IMR-90 (cell line): ENCODE data around the gene KRT71.

Source experiments
- CTCF ChIP-seq: conservative IDR thresholded peaks from 2 replicates; pipeline ENCODE4 v1.5.1; 2012; ENCODE audit warnings: mild to moderate bottlenecking, low read depth, low read length, improper control_type of control experiment
- RCOR1 ChIP-seq: IDR thresholded peaks from 2 replicates; pipeline ENCODE4 v1.6.1; 2012; ENCODE audit warnings: mild to moderate bottlenecking, low read length, improper control_type of control experiment; ENCODE audit not compliant: insufficient replicate concordance
- SMC3 ChIP-seq: fragments of 150-350 bp; IDR thresholded peaks from 2 replicates; pipeline ENCODE4 v1.6.1; 2016; ENCODE audit warnings: low read depth, mild to moderate bottlenecking, antibody characterized with exemption, low read length, moderate library complexity
- USF2 ChIP-seq: fragments of 150-350 bp; IDR thresholded peaks from 2 replicates; pipeline ENCODE4 v1.6.1; 2017; ENCODE audit warnings: mild to moderate bottlenecking, antibody characterized with exemption, low read length, low read depth

GRCh38 chr12:52524241-52524897, 28.6 kb downstream of the KRT71 start:
- TF ChIP-seq CTCF (no peak), SMC3 (no peak), USF2 (no peak), RCOR1 (no peak)
